Measurements from ENCODE around the gene SETD4. TPM values are rescaled to one million over a fixed set of nuclear protein-coding genes. Genes with fewer than 3 reads are reported as not detected.
"Not testable (repeated sequence)": the region's sequence is repeated elsewhere in the genome, so short reads cannot be mapped to it uniquely, and the experiment has no call there.

Gene SETD4, protein sequence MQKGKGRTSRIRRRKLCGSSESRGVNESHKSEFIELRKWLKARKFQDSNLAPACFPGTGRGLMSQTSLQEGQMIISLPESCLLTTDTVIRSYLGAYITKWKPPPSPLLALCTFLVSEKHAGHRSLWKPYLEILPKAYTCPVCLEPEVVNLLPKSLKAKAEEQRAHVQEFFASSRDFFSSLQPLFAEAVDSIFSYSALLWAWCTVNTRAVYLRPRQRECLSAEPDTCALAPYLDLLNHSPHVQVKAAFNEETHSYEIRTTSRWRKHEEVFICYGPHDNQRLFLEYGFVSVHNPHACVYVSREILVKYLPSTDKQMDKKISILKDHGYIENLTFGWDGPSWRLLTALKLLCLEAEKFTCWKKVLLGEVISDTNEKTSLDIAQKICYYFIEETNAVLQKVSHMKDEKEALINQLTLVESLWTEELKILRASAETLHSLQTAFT
- 10.7 TPM for total RNA-seq
- long read RNA-seq, partial matches to known transcripts = 15 of 33 reads
- long read RNA-seq, other reads (novel, unspliced or antisense) = 16 of 33 reads

GRCh38 chr21:36060159-36060921, at the start of gene SETD4:
TSS of gene SETD4 (minus strand) at chr21:36060526. CDS start at chr21:36058888, 1,638 bp downstream.
- DNase-seq (peak; percentile 94), ATAC-seq (ENCODE audit: poor library complexity) (peak; percentile 99)
- intact Hi-C loops (cut with DNase I) = no loop called here

GRCh38 chr21:36109868-36110267, 49.5 kb upstream of the SETD4 start:
- DNase-seq = no peak
- intact Hi-C loops (cut with DNase I) = no loop called here
- no peak for ATAC-seq (ENCODE audit: poor library complexity)

DNA sequence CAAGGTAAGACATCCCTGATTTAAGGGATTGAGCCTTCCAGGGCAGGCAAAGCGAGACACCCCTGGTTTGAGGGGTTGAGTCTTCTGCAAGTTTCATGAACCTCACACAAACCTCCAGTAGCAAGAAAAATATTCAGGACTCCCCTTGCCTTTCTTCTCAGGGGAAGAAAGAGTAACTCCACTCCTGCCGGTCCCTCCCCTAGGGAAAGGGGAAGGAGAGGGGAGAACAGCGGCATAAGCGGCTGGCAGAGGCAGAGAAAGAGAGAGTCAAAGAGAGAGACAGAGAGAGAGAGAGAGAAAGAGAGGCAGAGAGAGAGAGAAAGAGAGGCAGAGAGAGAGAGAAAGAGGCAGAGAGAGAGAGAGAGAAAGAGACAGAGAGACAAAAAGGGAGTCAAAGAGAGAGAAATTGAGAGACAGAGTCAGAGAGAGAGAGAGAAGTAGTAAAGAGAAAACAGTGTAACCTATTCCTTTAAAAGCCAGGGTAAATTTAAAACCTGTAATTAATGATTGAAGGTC, 45.1 kb upstream of the SETD4 start:
- DNase-seq (no peak), ATAC-seq (ENCODE audit: poor library complexity) (no peak)
- intact Hi-C loops (cut with DNase I) = no loop called here

DNA sequence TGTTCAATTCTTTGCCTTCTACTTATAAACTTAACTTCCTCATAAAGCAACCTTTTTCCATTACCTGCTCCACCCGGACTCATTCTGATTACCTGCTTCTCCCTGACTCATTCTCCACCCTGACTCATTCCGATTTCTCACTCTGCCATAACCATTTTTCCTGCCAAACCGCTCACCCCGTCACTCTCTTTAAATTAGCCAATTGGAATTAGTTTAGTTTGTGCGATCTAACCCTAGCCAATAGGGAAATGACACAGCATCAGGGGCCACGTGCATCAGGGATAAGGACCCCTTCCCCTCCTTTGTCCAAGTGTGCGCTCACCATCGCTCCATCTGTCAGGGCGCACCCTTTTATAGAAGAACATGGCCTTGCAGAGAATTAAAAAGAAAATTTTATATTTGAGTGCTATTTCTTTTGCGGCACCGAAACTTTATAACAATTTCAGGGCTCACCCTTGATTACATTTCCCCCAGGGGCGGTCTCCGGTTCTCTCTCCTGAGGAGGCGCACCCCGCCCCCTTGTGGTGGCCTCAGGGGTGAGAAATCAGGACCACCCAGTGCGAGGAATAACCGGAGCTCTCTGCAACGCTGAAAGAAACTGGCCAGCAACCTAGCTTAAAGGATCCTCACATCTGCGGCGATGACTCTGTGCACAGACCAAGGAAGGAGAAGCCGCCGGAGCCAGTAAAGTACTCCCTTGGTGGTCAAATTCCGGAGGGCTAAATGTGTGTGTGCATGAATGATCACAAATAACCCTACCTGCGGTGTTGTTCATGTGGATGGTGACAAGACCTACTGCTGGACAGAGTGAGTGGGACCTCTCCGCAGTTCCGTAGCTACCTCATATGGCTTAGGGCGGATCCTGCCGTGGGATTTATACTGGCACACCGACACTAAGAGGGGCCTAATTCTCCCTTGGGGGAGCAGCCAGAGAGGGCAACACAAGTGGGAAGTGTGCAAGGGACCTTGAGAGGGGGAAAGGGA, 44.3 kb upstream of the SETD4 start:
- intact Hi-C loops (cut with DNase I) = no loop called here
- no peak for ATAC-seq (ENCODE audit: poor library complexity)
- DNase-seq = peak; percentile 60

GRCh38 chr21:36103434-36103833, 43.1 kb upstream of the SETD4 start:
- ATAC-seq (ENCODE audit: poor library complexity) (no peak), DNase-seq (no peak)
- intact Hi-C loops (cut with DNase I) = no loop called here

DNA sequence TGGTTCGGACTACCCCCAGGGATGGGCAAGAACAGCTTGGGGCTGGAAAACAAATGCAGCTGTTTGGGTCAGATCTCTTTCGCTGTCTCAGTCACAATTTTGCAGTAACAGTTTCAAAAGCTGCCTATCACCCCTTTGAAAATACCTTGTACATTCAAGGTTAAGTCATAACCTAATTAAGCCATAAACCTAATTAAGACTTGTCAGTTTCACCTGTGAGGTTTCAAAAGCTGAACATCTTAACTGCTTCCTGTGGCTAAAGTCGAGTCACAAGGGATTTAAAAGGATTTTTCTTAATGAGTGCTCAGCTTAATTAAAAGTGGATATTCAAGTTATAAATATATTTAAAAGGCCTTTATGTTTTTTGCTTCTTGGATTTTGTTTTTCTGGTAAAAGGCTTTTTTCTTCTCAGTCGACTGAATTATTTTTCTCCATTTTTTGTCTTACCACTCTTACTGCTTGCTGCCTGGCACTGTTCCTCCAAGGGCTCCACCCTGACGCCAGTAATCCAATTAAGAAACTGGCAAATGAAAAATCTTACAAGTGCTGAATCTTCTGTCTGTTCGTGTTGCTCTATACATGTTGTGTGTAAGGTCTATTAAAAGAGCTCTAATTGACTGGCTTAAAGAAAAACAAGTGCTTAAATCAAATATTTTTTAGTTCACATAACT, 40.8 kb upstream of the SETD4 start:
- no peak for ATAC-seq (ENCODE audit: poor library complexity)
- intact Hi-C loops (cut with DNase I) = no loop called here

GRCh38 chr21:36099695-36100211, 39.4 kb upstream of the SETD4 start:
- ATAC-seq (ENCODE audit: poor library complexity); DNase-seq; intact Hi-C loops (cut with DNase I): not testable (repeated sequence)

More for the DNA sequence above, 40.8 kb upstream of the SETD4 start:
- no peak for DNase-seq

GRCh38 chr21:36099000-36099399, 38.7 kb upstream of the SETD4 start:
- intact Hi-C loops (cut with DNase I) = no loop called here
- ATAC-seq (ENCODE audit: poor library complexity) = no peak
- no peak for DNase-seq

GRCh38 chr21:36098182-36098532, 37.8 kb upstream of the SETD4 start:
- intact Hi-C loops (cut with DNase I) = no loop called here
- DNase-seq (no peak), ATAC-seq (ENCODE audit: poor library complexity) (no peak)

- intact Hi-C loops (cut with DNase I) = no loop called here
- DNase-seq (no peak), ATAC-seq (ENCODE audit: poor library complexity) (no peak)
These were observed 37.3 kb upstream of the SETD4 start for GRCh38 chr21:36097427-36098181.

- DNase-seq = no peak
- no peak for ATAC-seq (ENCODE audit: poor library complexity)
- intact Hi-C loops (cut with DNase I) = no loop called here
These were observed 36.3 kb upstream of the SETD4 start for GRCh38 chr21:36096398-36097290.

- intact Hi-C loops (cut with DNase I) = no loop called here
- no peak for DNase-seq
- no peak for ATAC-seq (ENCODE audit: poor library complexity)
These were observed 33.2 kb upstream of the SETD4 start for GRCh38 chr21:36093512-36093911.

- intact Hi-C loops (cut with DNase I) = no loop called here
- DNase-seq (no peak), ATAC-seq (ENCODE audit: poor library complexity) (no peak)
These were observed 32.4 kb upstream of the SETD4 start for GRCh38 chr21:36092681-36093080.

DNA sequence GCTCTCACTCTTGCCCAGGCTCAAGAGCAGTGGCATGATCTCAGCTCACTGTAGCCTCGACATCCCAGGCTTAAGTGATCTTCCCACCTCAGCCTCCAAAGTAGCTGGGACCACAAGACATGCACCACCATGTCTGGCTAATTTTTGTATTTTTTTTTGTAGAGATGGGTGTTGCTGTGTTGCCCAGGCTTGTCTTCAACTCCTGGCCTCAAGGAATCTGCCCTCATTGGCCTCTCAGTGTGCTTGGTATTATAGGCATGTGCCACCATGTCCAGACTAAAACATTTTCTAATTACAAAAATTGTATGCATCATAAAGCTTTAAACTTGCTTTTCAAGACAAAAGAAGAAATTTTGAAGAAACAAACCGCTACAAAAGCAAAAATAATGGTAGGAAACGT, 29.6 kb upstream of the SETD4 start:
- no peak for DNase-seq
- intact Hi-C loops (cut with DNase I) = no loop called here
- ATAC-seq (ENCODE audit: poor library complexity) = no peak

- ATAC-seq (ENCODE audit: poor library complexity) = no peak
- intact Hi-C loops (cut with DNase I) = no loop called here
- no peak for DNase-seq
These were observed 27.2 kb upstream of the SETD4 start for GRCh38 chr21:36087362-36088138.
